ENCODE measurements around the gene IGF2BP1.

The IGF2BP1 gene

DNA sequence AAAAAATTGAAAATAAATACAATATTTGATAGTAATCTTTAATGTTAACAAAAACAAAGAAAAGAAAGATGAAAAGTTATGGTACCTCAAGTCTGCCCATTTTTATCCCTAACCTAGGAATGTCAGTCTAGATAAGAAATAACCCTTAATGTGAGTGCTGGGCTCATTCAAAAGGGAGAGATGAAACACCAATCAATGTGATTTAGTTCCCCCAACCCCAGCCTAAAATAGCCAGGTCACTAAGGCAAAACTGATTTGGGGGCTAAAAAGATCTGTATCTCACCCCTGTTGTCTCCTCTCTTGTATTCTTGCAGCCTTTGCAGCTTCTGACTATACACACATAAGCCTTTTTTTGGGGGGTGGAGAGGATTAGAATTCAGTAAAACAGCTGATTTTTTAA is 3.2 kb upstream of the IGF2BP1 start:
- no peak for TF ChIP-seq MAX (IDR thresholded peaks at IDR 0.05; ENCODE audit: low read depth, low read length)
- no peak for TF ChIP-seq CTCF (IDR thresholded peaks at IDR 0.05; ENCODE audit: low read depth, low read length)
- no peak for TF ChIP-seq POLR2A (IDR thresholded peaks at IDR 0.05; ENCODE audit: extremely low read depth, insufficient read length)
- no peak for TF ChIP-seq MYC (IDR thresholded peaks at IDR 0.05; ENCODE audit: low read depth, low read length)
- H3K4me3 ChIP-seq (ENCODE audit: low read depth, low read length) = no peak overlapping the region
- DNase-seq (ENCODE audit: low read depth) = no peak

- H3K4me3 ChIP-seq (ENCODE audit: low read depth, low read length) = peak overlapping the region; percentile 97
- TF ChIP-seq MYC (IDR thresholded peaks at IDR 0.05; ENCODE audit: low read depth, low read length) (peak; percentile 0; the same call in 1 of the 2 replicates), CTCF (IDR thresholded peaks at IDR 0.05; ENCODE audit: low read depth, low read length) (no peak)
- DNase-seq (ENCODE audit: low read depth) = peak; percentile 41
These were observed 2.5 kb upstream of the IGF2BP1 start for GRCh38 chr17:48994549-48995303.

DNA sequence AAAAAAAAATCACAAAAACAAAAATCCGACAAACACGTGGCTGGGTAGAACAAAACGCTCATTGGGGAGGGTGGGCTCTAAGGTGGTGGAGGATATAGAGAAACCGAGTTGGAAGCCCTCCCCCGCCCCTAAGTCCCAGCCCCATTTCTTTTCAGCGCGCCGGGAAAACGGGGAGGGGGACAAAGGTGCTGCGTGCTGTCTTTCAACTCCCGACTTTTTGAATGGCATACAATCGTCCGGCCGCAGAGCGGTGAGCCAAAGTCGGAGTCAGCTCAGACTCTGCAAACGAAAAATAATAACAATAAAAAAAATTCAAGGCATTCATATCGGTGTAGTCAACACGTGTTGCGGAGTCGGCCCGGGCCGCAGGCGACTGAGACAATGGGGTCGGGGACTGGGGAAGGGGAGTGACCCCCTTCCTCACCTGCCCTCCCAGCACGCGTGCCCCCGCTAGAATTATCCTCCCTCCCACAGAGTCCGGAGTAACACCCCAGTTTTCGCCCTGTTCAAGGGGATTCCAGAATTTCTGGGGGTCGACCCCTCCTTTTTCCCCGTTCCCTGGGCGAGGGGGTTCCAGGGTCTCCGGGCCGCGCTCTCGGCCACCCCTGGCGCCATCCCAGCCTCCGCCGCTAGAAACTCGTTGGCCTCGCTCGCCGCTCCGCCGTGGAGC is 1.7 kb upstream of the IGF2BP1 start:
- H3K4me3 ChIP-seq (ENCODE audit: low read depth, low read length) = peak overlapping the region; percentile 97
- peak; percentile 70 for DNase-seq (ENCODE audit: low read depth)
- no peak; the same call in 1 of the 2 replicates for TF ChIP-seq MYC (IDR thresholded peaks at IDR 0.05; ENCODE audit: low read depth, low read length)
- peak; percentile 56 for TF ChIP-seq MAX (IDR thresholded peaks at IDR 0.05; ENCODE audit: low read depth, low read length)

DNA sequence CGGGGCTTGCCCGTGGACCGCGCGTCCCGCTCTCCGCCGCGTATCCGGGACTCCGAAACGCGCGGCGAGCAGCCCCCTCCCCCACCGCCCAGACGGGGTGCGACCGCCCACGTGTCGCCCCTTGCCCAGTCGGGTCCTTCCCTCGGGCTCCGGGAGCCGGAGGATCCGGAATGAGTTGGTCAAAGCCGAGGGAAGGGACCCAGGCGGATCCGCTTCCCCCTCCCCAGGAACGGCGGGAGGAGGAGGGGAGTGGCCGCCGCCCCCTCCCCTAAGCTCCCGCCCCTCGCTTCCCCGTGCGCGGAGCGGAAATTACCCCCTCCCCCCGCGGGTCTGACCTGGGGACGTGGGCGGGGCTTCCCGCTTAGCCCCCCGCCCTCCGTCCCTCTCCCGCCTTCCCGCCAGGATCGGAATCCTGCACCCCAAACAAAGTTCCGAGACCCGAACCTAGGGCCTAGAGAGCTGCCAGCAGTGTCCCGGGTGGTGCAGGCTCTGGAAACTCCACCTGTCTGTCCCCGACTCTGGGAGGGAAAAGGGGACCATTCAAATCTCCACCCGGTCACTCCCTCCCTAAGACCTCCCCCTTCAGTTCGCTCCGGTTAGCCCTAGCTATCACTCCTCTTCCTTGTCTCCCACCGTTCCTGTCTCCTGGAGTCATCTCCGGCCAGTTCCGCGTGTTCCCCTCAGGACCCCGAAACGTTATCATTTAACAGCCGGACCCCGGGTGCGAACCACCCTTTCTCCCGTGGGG is 1.0 kb upstream of the IGF2BP1 start:
- TF ChIP-seq MAX (IDR thresholded peaks at IDR 0.05; ENCODE audit: low read depth, low read length) = peak; percentile 59
- peak; percentile 63 for TF ChIP-seq MYC (IDR thresholded peaks at IDR 0.05; ENCODE audit: low read depth, low read length)
- TF ChIP-seq POLR2A (IDR thresholded peaks at IDR 0.05; ENCODE audit: extremely low read depth, insufficient read length) = peak; percentile 48
- TF ChIP-seq CTCF (IDR thresholded peaks at IDR 0.05; ENCODE audit: low read depth, low read length) = no peak
- DNase-seq (ENCODE audit: low read depth) = peak; percentile 88
- H3K4me3 ChIP-seq (ENCODE audit: low read depth, low read length) = peak overlapping the region; percentile 97

DNA sequence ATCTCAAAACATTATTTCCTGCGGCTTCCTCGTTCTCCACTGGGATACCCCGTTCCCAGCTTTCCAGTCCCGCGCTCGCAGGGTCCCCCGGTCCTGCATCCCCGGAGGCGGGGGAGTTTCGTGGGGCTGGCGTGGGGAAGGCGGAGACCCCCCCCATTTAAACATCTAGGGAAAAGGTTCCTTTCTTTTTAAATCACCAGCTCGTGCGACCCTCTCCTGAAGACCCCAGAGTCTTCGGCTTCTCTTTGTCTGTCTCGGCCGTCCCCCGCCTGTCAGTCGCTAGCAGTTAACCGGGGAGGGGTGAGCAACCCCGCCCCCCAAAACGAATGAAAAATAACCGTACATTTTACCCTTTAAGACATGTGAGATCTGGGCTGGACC is 473 bp upstream of the IGF2BP1 start:
- H3K4me3 ChIP-seq (ENCODE audit: low read depth, low read length) = peak overlapping the region; percentile 97
- TF ChIP-seq CTCF (IDR thresholded peaks at IDR 0.05; ENCODE audit: low read depth, low read length) (no peak), MAX (IDR thresholded peaks at IDR 0.05; ENCODE audit: low read depth, low read length) (no peak), MYC (IDR thresholded peaks at IDR 0.05; ENCODE audit: low read depth, low read length) (no peak), POLR2A (IDR thresholded peaks at IDR 0.05; ENCODE audit: extremely low read depth, insufficient read length) (no peak)
- DNase-seq (ENCODE audit: low read depth) = no peak

Data from NB4 (cell line).